HG03135 (cell line): ENCODE measurements around the gene PP2D1.
"Not testable (repeated sequence)": the region's sequence is repeated elsewhere in the genome, so short reads cannot be mapped to it uniquely, and the experiment has no call there.

ENCODE experiments used
- ATAC-seq: cut with Tn5 transposase; IDR thresholded peaks from one replicate; pipeline ENCODE4 v1.9.1; 2021; ENCODE audit warnings: mild to moderate bottlenecking, moderate library complexity; ENCODE audit not compliant: unreplicated experiment

Gene PP2D1

GRCh38 chr3:19972054-19972453 lies 40.0 kb downstream of the PP2D1 start:
- no peak for ATAC-seq

GRCh38 chr3:19970327-19970726 lies 41.7 kb downstream of the PP2D1 start:
- no peak for ATAC-seq

GRCh38 chr3:19967812-19968211 lies 44.3 kb downstream of the PP2D1 start:
- no peak for ATAC-seq

GRCh38 chr3:19967208-19967607 lies 44.9 kb downstream of the PP2D1 start:
- ATAC-seq = no peak

GRCh38 chr3:19961960-19962359 lies 50.1 kb downstream of the PP2D1 start:
- no peak for ATAC-seq

GRCh38 chr3:19960696-19961095 lies 51.4 kb downstream of the PP2D1 start:
- no peak for ATAC-seq

- ATAC-seq = no peak
Measured at GRCh38 chr3:19959505-19959904, 52.6 kb downstream of the PP2D1 start.

GRCh38 chr3:19957354-19957753 lies 54.7 kb downstream of the PP2D1 start:
- not testable (repeated sequence) for ATAC-seq

GRCh38 chr3:19954676-19955075 lies 57.4 kb downstream of the PP2D1 start:
- ATAC-seq = no peak

GRCh38 chr3:19950316-19950715 lies 61.7 kb downstream of the PP2D1 start:
- ATAC-seq = no peak

GRCh38 chr3:19948226-19948591 lies 63.9 kb downstream of the PP2D1 start:
- no peak for ATAC-seq

- peak; percentile 11 for ATAC-seq
Measured at GRCh38 chr3:19947549-19948225, 64.4 kb downstream of the PP2D1 start.

GRCh38 chr3:19946832-19947548 lies 65.1 kb downstream of the PP2D1 start, which contains the start of gene RAB5A:
Gene RAB5A, plus strand, starts transcription at chr3:19947097. Its CDS starts 3,802 bp downstream, at chr3:19950899.
- peak; percentile 97 for ATAC-seq

GRCh38 chr3:19945969-19946831 lies 65.9 kb downstream of the PP2D1 start:
- ATAC-seq = peak; percentile 9

GRCh38 chr3:19945534-19945933 lies 66.5 kb downstream of the PP2D1 start:
- no peak for ATAC-seq

- ATAC-seq = no peak
Measured at GRCh38 chr3:19940643-19941042, 71.4 kb downstream of the PP2D1 start.

GRCh38 chr3:19938295-19938627 lies 73.8 kb downstream of the PP2D1 start:
- no peak for ATAC-seq

GRCh38 chr3:19937459-19938294 lies 74.4 kb downstream of the PP2D1 start:
- ATAC-seq = no peak
